NCI-H1436 (cell line): ENCODE results near the gene SUPT3H.
A peak's percentile ranks its signal among the peaks of the same experiment; 100 is the strongest.

ENCODE experiments used
- DNase-seq: peaks from one replicate; lab custom pipeline; 2025; lab: John Stamatoyannopoulos, UW

The SUPT3H gene

GRCh38 chr6:44837741-44838140, 540.0 kb downstream of the SUPT3H start:
- DNase-seq, result no peak

- DNase-seq, result no peak
These were observed 540.5 kb downstream of the SUPT3H start for GRCh38 chr6:44837255-44837654.

GRCh38 chr6:44833248-44833647, 544.5 kb downstream of the SUPT3H start:
- no peak for DNase-seq

- DNase-seq, result no peak
These were observed 546.6 kb downstream of the SUPT3H start for GRCh38 chr6:44831002-44831610.

- no peak for DNase-seq
These were observed 547.9 kb downstream of the SUPT3H start for GRCh38 chr6:44829836-44830235.

- DNase-seq, result no peak
These were observed 549.0 kb downstream of the SUPT3H start for GRCh38 chr6:44828780-44829179.

- no peak for DNase-seq
These were observed 551.6 kb downstream of the SUPT3H start for GRCh38 chr6:44826025-44826676.

- DNase-seq, result no peak
These were observed 552.5 kb downstream of the SUPT3H start for GRCh38 chr6:44825273-44825672.

GRCh38 chr6:44824567-44824966, 553.2 kb downstream of the SUPT3H start:
- DNase-seq, result no peak

GRCh38 chr6:44820759-44821158, 557.0 kb downstream of the SUPT3H start:
- DNase-seq, result no peak

GRCh38 chr6:44820321-44820720, 557.4 kb downstream of the SUPT3H start:
- no peak for DNase-seq

GRCh38 chr6:44811456-44811855, 566.3 kb downstream of the SUPT3H start:
- no peak for DNase-seq

GRCh38 chr6:44809258-44809657, 568.5 kb downstream of the SUPT3H start:
- DNase-seq, result no peak

- no peak for DNase-seq
These were observed 569.6 kb downstream of the SUPT3H start for GRCh38 chr6:44808148-44808547.

GRCh38 chr6:44806656-44807055, 571.1 kb downstream of the SUPT3H start:
- no peak for DNase-seq

GRCh38 chr6:44805238-44805846, 572.4 kb downstream of the SUPT3H start:
- no peak for DNase-seq

- DNase-seq, result no peak
These were observed 573.1 kb downstream of the SUPT3H start for GRCh38 chr6:44804546-44805159.

GRCh38 chr6:44804016-44804415, 573.7 kb downstream of the SUPT3H start:
- no peak for DNase-seq

- DNase-seq, result no peak
These were observed 576.7 kb downstream of the SUPT3H start for GRCh38 chr6:44800784-44801592.

GRCh38 chr6:44800171-44800783, 577.5 kb downstream of the SUPT3H start:
- DNase-seq, result peak; percentile 9

- no peak for DNase-seq
These were observed 580.0 kb downstream of the SUPT3H start for GRCh38 chr6:44797746-44798145.

- no peak for DNase-seq
These were observed 582.4 kb downstream of the SUPT3H start for GRCh38 chr6:44795326-44795725.
